ENCODE data around the gene WNK1.

Gene WNK1

DNA sequence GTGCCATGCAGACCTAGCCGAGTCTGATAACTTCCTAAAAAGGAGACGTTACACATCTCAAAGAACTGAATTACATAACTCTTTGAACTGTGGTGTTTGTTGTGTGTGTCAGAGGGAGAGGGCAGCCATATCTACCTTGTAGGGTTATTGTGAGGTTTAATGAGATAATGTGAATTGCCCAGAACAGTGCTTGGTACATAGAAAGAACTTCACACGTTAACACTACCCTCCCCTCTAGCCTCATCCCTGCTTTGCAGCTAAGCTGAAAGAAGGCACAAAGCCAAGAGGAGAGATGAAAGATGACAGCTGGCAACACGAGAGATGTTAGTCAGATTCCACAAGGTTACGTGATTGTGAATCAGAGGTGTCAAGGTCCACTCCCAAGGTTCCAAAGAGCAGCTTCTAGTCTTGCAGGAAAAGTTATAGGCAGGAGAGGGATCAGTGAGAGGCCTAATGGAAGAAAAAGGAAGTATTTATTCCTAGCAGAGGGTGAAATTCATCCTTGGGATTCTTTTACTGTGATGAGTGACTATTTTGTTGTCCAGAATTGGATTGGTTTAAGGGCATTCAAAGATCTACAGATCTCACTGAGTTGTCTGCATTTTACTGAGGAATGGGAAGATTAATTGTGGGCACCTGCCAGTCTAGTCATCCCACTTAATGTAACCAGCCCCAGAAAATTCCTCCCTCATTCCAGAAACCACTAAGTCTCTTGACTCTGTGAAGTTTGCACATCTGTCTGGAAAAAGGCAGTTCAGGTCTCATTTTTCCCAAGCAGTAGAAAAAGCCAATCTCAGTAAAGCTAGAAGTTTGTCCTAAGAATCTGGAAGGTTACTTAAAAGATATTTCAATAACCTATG lies 25.9 kb upstream of the WNK1 start:
- H3K27me3 Mint-ChIP-seq (ENCODE audit: low read depth): peaks cover 4% of the 10 kb centered on the region
- TF ChIP-seq, protein P1, sequence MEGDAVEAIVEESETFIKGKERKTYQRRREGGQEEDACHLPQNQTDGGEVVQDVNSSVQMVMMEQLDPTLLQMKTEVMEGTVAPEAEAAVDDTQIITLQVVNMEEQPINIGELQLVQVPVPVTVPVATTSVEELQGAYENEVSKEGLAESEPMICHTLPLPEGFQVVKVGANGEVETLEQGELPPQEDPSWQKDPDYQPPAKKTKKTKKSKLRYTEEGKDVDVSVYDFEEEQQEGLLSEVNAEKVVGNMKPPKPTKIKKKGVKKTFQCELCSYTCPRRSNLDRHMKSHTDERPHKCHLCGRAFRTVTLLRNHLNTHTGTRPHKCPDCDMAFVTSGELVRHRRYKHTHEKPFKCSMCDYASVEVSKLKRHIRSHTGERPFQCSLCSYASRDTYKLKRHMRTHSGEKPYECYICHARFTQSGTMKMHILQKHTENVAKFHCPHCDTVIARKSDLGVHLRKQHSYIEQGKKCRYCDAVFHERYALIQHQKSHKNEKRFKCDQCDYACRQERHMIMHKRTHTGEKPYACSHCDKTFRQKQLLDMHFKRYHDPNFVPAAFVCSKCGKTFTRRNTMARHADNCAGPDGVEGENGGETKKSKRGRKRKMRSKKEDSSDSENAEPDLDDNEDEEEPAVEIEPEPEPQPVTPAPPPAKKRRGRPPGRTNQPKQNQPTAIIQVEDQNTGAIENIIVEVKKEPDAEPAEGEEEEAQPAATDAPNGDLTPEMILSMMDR (IDR thresholded peaks at IDR 0.05; ENCODE audit: unreplicated experiment in 3 of 3): no peak
- H3K36me3 Mint-ChIP-seq (ENCODE audit: low read depth): no peaks in the 10 kb centered on the region
- peaks cover 3% of the 10 kb centered on the region for H3K9me3 Mint-ChIP-seq
- peaks cover 57% of the 10 kb centered on the region for H3K4me1 Mint-ChIP-seq
- H3K4me3 Mint-ChIP-seq: no peak overlapping the region
- peak overlapping the region; percentile 71 to 87 (median 78) for H3K27ac Mint-ChIP-seq

DNA sequence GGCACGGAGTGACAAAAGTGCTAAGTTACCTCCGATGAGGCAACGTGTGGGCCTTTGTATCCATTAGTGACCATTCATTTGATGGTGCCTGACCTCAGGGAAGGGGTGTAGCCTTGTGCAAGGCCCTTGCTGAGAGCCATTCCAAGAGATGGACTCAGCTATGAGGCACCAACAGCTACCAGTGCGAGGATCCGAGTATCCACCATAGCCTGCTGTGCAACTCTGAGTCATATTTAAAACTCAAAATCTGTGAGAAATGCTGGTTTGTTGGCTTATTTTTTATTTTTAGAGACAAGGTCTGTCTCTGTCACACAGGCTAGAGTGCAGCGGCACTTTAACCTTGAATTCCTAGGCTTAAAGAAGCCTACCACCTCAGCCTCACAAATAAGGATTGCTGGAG lies 25.1 kb upstream of the WNK1 start:
- Mint-ChIP-seq H3K9me3 (peaks cover 3% of the 10 kb centered on the region), H3K27ac (peak overlapping the region; percentile 71 to 87 (median 78)), H3K4me3 (no peak overlapping the region), H3K4me1 (peaks cover 54% of the 10 kb centered on the region), H3K36me3 (ENCODE audit: low read depth) (no peaks in the 10 kb centered on the region), H3K27me3 (ENCODE audit: low read depth) (peaks cover 4% of the 10 kb centered on the region)
- TF ChIP-seq, protein P1 (IDR thresholded peaks at IDR 0.05; ENCODE audit: unreplicated experiment in 3 of 3): no peak

DNA sequence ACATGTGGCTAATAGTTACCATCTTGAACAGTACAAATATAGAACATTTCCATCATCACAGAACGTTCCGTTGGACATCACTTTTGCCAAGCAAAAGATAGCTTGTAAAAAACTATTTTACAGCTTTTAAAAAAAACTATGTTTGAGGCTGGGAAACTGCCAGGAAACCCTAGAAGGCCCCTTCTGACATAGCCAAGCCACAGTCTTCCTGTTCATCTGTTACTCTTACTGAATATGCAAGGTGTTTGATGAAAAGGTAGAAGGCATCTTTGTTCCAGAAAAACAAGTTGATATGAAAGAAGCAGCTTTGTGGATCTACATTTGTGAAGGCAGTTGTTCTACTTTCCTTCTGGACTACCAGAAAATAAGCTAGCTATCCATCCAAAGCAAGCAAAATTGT lies 23.6 kb upstream of the WNK1 start:
- TF ChIP-seq, protein P1 (IDR thresholded peaks at IDR 0.05; ENCODE audit: unreplicated experiment in 3 of 3): no peak
- H3K9me3 Mint-ChIP-seq: peaks cover 3% of the 10 kb centered on the region
- no peaks in the 10 kb centered on the region for H3K36me3 Mint-ChIP-seq (ENCODE audit: low read depth)
- H3K4me1 Mint-ChIP-seq: peaks cover 40% of the 10 kb centered on the region
- H3K27me3 Mint-ChIP-seq (ENCODE audit: low read depth): peaks cover 4% of the 10 kb centered on the region
- no peak overlapping the region for H3K27ac Mint-ChIP-seq
- H3K4me3 Mint-ChIP-seq: no peak overlapping the region

DNA sequence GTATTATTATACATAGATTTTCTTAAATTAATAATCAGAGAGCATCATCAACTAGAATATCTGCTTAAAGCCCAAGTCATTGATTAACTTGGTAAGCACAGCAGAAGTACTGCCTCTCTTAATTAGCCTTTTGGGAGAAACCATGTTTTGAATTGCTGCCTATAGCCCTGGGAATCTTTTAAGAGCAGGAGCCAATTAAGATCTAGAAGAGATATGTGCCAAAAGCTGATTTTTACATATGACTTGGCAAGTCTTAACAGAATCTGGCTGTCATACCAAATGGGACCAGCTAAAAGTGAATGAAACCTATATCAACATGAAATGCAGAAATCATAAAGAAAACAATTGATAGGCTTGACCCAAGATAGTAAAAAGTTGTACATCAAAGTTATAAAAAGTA lies 23.2 kb upstream of the WNK1 start:
- TF ChIP-seq, protein P1 (IDR thresholded peaks at IDR 0.05; ENCODE audit: unreplicated experiment in 3 of 3): no peak
- H3K4me1 Mint-ChIP-seq: peaks cover 36% of the 10 kb centered on the region
- peaks cover 4% of the 10 kb centered on the region for H3K27me3 Mint-ChIP-seq (ENCODE audit: low read depth)
- peaks cover 8% of the 10 kb centered on the region for H3K9me3 Mint-ChIP-seq
- H3K4me3 Mint-ChIP-seq: no peak overlapping the region
- H3K27ac Mint-ChIP-seq: no peak overlapping the region
- H3K36me3 Mint-ChIP-seq (ENCODE audit: low read depth): no peaks in the 10 kb centered on the region

DNA sequence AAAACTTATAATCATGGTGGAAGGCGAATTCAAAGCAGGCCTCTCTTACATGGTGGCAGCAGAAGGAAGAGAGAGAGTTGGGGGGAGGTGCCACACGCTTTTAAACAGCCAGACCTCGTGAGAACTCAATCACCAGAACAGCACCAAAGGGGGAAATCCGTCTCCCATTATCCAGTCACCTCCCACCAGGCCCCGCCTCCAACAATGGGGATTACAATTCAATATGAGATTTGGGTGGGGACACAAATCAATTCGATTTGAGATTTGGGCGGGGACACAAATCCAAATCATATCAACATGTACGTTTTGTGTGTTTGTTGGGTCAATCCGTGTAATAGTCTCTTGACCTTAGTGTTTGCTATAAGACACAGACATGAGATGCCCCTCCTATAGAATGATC lies 21.8 kb upstream of the WNK1 start:
- H3K27ac Mint-ChIP-seq: no peak overlapping the region
- H3K4me3 Mint-ChIP-seq: no peak overlapping the region
- H3K4me1 Mint-ChIP-seq: peaks cover 27% of the 10 kb centered on the region
- peaks cover 9% of the 10 kb centered on the region for H3K9me3 Mint-ChIP-seq
- H3K36me3 Mint-ChIP-seq (ENCODE audit: low read depth): no peaks in the 10 kb centered on the region
- TF ChIP-seq, protein P1 (IDR thresholded peaks at IDR 0.05; ENCODE audit: unreplicated experiment in 3 of 3): no peak
- peaks cover 4% of the 10 kb centered on the region for H3K27me3 Mint-ChIP-seq (ENCODE audit: low read depth)
